Activated CD8-positive, alpha-beta T cell treated with anti-CD3 and anti-CD28 coated beads for 36 hours (primary cell): Measurements from ENCODE around the gene TBC1D22A. TPM values are rescaled to one million over a fixed set of nuclear protein-coding genes. Genes with fewer than 3 reads are reported as not detected.

ENCODE experiments used
- ATAC-seq: fragments of 200-7000 bp; cut with Tn5 transposase; one replicate; pipeline ENCODE4 v1.10.0; 2021; ENCODE audit warnings: mild to moderate bottlenecking, moderate library complexity
- CTCF ChIA-PET: fragments of 350-600 bp; sonication (Branson Sonifier 250); formaldehyde crosslinking; loops from one replicate; lab custom pipeline; 2021; ENCODE audit warnings: antibody characterized with exemption; lab: Charles Lee
- POLR2A ChIA-PET: fragments of 350-600 bp; sonication (Branson Sonifier 250); formaldehyde crosslinking; loops from one replicate; lab custom pipeline; 2021; ENCODE audit warnings: antibody characterized with exemption; lab: Charles Lee
- DNase-seq: peaks from one replicate; pipeline ENCODE4 v3.0.0-alpha.2; 2020
- H3K27ac Mint-ChIP-seq: one replicate; pipeline ENCODE4 v1.8.0; 2021; ENCODE audit warnings: mild to moderate bottlenecking, mixed read lengths
- H3K27me3 Mint-ChIP-seq: one replicate; pipeline ENCODE4 v1.8.0; 2021; ENCODE audit warnings: mixed read lengths
- H3K36me3 Mint-ChIP-seq: one replicate; pipeline ENCODE4 v1.8.0; 2021; ENCODE audit warnings: low read depth, mixed read lengths
- H3K4me1 Mint-ChIP-seq: one replicate; pipeline ENCODE4 v1.8.0; 2021; ENCODE audit warnings: low read depth, mixed read lengths
- H3K4me3 Mint-ChIP-seq: one replicate; pipeline ENCODE4 v1.8.0; 2021; ENCODE audit warnings: mild to moderate bottlenecking, moderate library complexity, mixed read lengths
- H3K9me3 Mint-ChIP-seq: one replicate; pipeline ENCODE4 v1.8.0; 2021; ENCODE audit warnings: mixed read lengths
- CTCF ChIP-seq: fragments of 200-600 bp; IDR thresholded peaks from one replicate; pipeline ENCODE4 v1.8.0; 2022; ENCODE audit warnings: antibody characterized with exemption, mild to moderate bottlenecking
- intact Hi-C: fragments of 100-400 bp; cut with micrococcal nuclease; formaldehyde crosslinking; loops from one replicate; pipeline ENCODE4 v1.10.0; 2022
- total RNA-seq, 2 experiments: library from RNA; stranded (reverse); gene quantifications; one replicate each; pipeline ENCODE4 v1.2.3, GENCODE V29; 2021

TBC1D22A gene
- total RNA-seq, 2 experiments from 2014 or later, result 41.0 to 42.8 TPM

GRCh38 chr22:47160141-47160541, 397.7 kb downstream of the TBC1D22A start:
- Mint-ChIP-seq H3K27me3 (no peaks in the 10 kb centered on the region), H3K27ac (no peak overlapping the region), H3K36me3 (peaks cover 2% of the 10 kb centered on the region), H3K4me3 (no peak overlapping the region), H3K9me3 (no peaks in the 10 kb centered on the region), H3K4me1 (no peaks in the 10 kb centered on the region)
- TF ChIP-seq CTCF, result no peak
- ChIA-PET POLR2A (no interaction called here), CTCF (no interaction called here)
- no peak for DNase-seq
- intact Hi-C loops, result no loop called here
- no peak for ATAC-seq

DNA sequence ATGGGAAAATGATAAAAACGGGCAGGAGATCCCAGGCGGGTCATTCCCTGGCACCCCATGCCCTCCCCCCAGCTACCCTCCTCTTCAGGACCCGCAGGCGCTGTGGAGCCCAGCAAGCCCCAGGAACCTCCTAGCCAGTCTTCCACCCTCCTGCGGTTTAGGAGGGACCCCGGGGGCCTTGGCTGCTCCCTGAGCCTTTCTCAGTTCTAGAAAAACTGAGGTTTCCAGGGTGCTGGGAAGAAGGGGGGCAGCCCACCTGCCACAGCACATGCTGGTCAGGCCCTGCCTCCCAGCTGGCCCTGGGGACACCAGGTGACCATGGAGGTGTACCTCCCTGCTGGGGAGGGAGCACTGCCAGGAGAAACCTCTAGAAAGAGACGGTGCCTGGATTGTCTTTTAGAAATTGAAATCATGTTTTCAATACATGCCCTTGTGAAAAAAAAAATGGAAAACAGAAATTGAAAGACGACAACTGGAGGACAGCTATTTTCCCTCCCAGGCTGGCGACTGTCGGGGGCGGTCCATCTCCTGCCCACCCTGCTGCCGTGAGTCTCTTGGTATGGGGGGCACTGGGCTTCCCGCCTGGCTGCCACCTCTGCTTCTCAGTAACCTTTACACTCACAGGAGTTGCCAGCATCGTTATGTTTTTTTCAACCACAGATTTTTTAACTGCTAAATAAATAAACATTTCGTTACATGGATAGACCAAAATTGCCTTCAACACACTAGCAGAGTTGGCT, 398.5 kb downstream of the TBC1D22A start:
- intact Hi-C loops, result no loop called here
- ChIA-PET POLR2A (interaction anchor here (1.3 kb wide), 1 partner anchor 42 kb away, joined by 5 read pairs; no protein-coding TSS in a partner anchor), CTCF (no interaction called here)
- no peaks in the 10 kb centered on the region for H3K9me3 Mint-ChIP-seq
- no peaks in the 10 kb centered on the region for H3K4me1 Mint-ChIP-seq
- H3K36me3 Mint-ChIP-seq, result peaks cover 3% of the 10 kb centered on the region
- no peak for TF ChIP-seq CTCF
- H3K27ac Mint-ChIP-seq, result no peak overlapping the region
- DNase-seq, result no peak
- ATAC-seq, result no peak
- no peak overlapping the region for H3K4me3 Mint-ChIP-seq
- H3K27me3 Mint-ChIP-seq, result no peaks in the 10 kb centered on the region

GRCh38 chr22:47161631-47162030, 399.2 kb downstream of the TBC1D22A start:
- no peak overlapping the region for H3K4me3 Mint-ChIP-seq

DNA sequence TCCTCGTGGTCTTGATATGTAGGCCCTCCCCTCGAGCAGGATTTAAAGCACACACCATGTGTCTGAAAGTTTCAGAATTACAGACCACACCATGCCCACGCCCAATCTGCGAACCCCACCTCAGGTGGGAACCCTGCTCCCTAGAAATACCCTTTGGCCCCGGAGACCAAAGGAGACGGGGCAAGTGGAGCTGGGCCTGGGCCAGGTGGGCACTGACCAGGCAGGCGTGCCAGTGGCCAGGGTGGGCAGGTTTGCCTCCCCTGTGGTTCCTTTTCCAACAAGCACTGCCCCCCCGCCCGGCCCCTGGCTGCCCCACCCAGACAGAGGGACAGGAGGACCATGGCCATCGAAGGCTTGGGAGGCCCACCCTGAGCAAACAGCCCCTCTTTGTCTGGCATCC, 400.4 kb downstream of the TBC1D22A start:
- CTCF ChIA-PET, result no interaction called here
- Mint-ChIP-seq H3K4me3 (no peak overlapping the region), H3K4me1 (no peaks in the 10 kb centered on the region), H3K36me3 (peaks cover 8% of the 10 kb centered on the region), H3K27ac (no peak overlapping the region), H3K9me3 (no peaks in the 10 kb centered on the region), H3K27me3 (no peaks in the 10 kb centered on the region)
- no peak for ATAC-seq
- POLR2A ChIA-PET, result no interaction called here
- intact Hi-C loops, result no loop called here
- DNase-seq, result no peak
- TF ChIP-seq CTCF, result no peak

More at GRCh38 chr22:47161631-47162030, 399.2 kb downstream of the TBC1D22A start:
- ChIA-PET POLR2A (interaction anchor here (1.3 kb wide), 1 partner anchor 43 kb away, joined by 5 read pairs; no protein-coding TSS in a partner anchor), CTCF (no interaction called here)
- Mint-ChIP-seq H3K9me3 (no peaks in the 10 kb centered on the region), H3K27ac (no peak overlapping the region), H3K4me1 (no peaks in the 10 kb centered on the region), H3K36me3 (peaks cover 5% of the 10 kb centered on the region), H3K27me3 (no peaks in the 10 kb centered on the region)
- ATAC-seq (no peak), DNase-seq (no peak)
- no peak for TF ChIP-seq CTCF
- intact Hi-C loops, result no loop called here

- Mint-ChIP-seq H3K27ac (no peak overlapping the region), H3K4me1 (no peaks in the 10 kb centered on the region), H3K36me3 (peaks cover 7% of the 10 kb centered on the region), H3K9me3 (no peaks in the 10 kb centered on the region), H3K27me3 (no peaks in the 10 kb centered on the region), H3K4me3 (no peak overlapping the region)
- DNase-seq (no peak), ATAC-seq (no peak)
- intact Hi-C loops, result no loop called here
- TF ChIP-seq CTCF, result no peak
- POLR2A ChIA-PET, result no interaction called here
- CTCF ChIA-PET, result no interaction called here
Measured at GRCh38 chr22:47163481-47163855, 401.0 kb downstream of the TBC1D22A start.
